GM18498 (cell line): Measurements from ENCODE around the gene BAG3.
"Not testable (repeated sequence)": the region's sequence is repeated elsewhere in the genome, so short reads cannot be mapped to it uniquely, and the experiment has no call there.

Source experiments
- ATAC-seq: cut with Tn5 transposase; IDR thresholded peaks from one replicate; pipeline ENCODE4 v1.9.1; 2021; ENCODE audit warnings: mild to moderate bottlenecking, moderate library complexity; ENCODE audit not compliant: unreplicated experiment

BAG3 gene

DNA sequence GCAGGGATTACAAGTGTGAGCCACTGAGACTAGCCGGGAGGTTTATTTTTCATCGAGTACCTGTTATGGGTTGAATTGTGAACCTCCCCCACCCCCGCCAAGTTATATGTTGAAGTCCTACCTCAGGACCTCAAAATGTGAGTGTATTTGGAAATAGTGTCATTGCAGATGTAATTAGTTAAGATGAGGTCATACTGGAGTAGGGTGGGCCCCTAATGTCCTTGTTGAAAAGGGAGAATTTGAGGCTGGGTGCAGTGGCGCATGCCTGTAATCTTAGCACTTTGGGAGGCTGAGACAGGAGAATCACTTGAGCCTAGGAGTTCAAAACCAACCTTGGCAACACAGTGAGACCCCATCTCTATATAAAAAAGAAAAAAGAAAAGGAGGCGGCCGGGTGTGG lies 10.8 kb upstream of the BAG3 start:
- ATAC-seq, result no peak

DNA sequence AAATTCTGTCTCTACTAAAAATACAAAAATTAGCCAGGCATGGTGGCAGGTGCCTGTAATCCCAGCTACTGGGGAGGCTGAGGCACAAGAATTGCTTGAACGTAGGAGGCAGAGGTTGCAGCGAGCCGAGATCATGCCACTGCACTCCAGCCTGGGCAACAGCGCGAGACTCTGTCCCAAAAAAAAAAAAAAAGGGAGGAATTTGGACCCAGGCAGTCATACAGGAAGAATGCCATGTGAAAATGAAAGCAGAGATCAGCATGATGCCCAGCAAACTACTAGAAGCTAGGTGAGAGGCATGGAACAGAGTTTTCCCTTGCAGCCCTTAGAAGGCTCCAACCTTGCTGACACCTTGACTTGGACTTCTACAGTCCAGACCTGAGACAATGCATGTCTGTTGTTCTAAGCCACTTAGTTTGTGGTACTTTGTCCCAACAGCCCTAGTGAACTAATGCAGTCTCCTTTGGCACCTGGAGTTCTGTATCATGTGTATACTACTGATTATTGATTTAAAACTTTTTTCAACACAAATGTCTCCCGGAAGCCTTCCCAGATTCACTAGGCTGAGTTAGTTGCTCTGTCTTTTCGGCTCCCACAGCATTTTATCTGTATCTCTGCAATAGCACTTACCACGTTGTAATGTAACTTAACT lies 10.2 kb upstream of the BAG3 start:
- ATAC-seq, result no peak

GRCh38 chr10:119642556-119643111 lies 8.5 kb upstream of the BAG3 start:
- ATAC-seq, result no peak

DNA sequence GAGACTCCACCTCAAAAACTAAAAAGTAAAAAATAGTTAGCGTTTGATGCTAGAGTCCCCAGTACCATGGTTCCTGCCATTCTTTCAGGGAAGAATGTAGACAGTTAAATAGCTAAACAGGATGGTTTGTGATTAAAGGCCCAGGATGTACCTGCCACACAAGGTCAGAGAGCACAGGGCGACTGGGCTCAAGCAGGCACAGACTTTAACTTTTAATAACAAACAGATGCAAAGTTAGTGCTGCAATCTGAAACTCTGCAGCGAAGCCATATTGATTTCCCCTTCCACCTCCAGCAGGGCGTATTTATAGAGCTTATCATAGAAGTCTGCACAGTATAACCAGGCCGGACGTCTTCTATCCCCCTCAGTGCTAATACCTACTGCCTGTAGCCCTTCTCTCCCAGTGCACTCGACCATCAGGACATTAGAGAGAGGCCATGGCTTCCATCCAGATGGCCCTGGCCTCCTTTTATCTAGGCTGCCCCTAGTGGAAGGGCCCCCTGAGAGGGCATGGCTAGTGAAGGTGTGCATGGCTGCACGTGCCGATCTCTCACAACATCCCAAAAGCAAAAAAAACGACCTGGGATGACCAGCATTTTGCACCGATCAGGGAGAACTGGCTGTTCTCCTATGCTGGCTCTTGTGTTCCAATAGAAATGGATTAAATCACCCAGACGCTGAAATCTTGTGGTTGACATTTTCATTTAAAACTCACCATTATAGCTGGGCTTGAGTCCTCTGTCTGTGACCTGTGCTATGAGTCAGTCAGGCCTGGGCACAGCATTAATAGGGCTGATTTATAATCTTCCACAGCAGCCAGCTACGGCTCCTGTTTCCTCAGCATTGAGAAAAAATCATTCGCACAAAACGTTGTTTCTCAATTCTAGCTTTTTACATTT lies 7.6 kb upstream of the BAG3 start:
- no peak for ATAC-seq

GRCh38 chr10:119644205-119644814 lies 6.9 kb upstream of the BAG3 start:
- no peak for ATAC-seq

DNA sequence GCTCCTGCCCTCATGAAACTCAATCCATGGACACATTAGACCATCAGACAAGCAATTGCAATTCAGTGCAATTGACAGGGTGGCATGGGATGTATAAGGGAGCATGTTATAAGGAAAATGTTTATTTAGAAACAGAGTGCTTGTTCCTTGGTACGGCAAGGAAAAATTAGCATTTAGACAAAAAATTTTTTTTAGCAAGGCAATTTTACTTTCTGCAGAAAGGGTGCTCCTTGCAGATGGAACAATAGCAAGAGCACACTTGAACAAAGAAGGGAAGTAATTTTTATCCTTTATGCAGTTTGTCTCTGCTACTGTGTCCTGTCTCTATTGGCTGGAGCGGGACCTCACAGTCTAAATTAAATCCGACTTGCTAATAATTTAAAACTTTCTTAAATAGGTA lies 6.2 kb upstream of the BAG3 start:
- ATAC-seq, result no peak

DNA sequence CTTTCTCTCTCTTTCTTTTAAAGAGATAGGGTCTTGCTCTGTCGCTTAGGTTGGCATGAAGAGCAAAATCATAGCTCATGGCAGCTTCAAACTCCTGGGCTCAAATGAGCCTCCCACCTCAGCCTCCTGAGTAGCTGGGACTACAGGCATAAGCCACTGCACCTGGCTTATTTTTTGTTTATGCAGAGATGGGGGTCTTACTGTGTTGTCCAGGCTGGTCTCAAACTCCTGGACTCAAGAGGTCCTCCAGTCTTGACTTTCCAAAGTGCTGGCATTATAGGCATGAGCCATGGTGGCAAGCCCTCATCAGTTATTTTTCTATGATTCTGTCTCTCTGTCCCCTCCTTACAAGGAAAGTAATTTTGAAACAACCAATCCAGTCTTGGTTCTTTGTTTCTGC lies 1.1 kb upstream of the BAG3 start:
- ATAC-seq, result no peak

DNA sequence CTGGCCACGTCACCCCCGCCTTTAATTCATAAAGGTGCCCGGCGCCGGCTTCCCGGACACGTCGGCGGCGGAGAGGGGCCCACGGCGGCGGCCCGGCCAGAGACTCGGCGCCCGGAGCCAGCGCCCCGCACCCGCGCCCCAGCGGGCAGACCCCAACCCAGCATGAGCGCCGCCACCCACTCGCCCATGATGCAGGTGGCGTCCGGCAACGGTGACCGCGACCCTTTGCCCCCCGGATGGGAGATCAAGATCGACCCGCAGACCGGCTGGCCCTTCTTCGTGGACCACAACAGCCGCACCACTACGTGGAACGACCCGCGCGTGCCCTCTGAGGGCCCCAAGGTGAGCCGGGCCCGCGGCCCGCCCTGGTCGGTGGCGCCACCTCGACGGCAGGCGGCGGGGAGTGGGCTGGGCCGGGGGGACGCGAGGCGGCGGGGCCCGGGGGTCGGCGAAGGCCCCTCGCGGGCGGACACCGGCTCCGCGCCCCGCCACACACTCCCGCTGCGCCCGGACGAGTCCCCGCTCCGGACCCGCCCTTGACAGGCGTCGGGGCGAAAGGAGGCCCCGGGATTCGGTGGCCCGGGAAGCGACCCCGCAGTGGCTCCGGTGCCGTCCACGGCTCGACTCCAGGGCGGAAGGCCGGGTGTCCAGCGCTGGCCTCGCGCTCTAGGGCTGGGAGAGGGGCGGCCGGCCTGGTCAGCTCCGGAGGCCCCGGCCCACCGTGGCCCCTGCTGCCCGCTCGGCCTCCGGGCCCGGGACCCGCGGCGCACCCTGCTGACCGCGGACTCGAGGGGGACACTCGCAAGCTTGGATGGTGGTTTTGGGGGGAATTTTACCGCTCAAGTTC lies 557 bp downstream of the BAG3 start:
- ATAC-seq, result peak; percentile 17

- ATAC-seq, result no peak
Observed at GRCh38 chr10:119652361-119652730, 1.2 kb downstream of the BAG3 start.

DNA sequence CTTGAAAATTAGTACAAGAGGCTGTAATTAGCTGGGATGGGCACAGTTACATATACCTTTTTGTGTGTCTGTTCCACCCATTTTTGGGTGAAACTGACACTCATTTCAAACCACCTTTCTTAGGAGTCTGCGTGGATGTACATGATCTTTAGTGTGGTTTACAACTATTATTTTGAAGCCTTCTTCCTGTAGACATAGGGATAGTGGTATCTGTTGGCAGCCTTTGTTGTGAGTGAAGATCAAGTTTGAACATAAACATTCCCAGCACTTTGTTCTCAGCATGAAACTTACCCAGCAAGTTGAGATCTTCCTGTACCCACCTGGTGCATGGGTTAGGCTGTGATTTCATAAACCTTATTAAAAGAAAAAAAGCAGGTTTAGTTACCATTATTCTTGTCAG lies 2.0 kb downstream of the BAG3 start:
- no peak for ATAC-seq

DNA sequence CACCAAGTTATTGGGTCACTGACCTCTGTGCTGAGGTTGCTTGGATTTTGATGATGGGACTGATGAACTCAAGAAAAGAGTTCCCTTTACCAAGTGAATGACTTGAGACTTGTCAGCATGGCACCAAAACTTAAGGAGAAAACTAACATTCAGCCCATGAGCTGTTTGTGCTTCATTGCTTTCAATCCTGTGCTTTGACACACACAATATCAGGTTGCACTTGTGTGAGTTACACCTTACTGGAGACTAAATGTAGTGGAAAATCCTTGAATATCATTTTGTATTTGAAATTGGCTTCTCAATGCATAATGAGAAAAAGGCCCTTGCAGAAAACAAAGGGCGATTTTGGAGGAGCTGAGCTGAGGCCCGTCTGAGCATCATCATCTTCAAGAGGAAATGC lies 2.7 kb downstream of the BAG3 start:
- ATAC-seq, result no peak

GRCh38 chr10:119654540-119654939 lies 3.4 kb downstream of the BAG3 start:
- no peak for ATAC-seq

- ATAC-seq, result no peak
Observed at GRCh38 chr10:119655566-119656001, 4.4 kb downstream of the BAG3 start.

DNA sequence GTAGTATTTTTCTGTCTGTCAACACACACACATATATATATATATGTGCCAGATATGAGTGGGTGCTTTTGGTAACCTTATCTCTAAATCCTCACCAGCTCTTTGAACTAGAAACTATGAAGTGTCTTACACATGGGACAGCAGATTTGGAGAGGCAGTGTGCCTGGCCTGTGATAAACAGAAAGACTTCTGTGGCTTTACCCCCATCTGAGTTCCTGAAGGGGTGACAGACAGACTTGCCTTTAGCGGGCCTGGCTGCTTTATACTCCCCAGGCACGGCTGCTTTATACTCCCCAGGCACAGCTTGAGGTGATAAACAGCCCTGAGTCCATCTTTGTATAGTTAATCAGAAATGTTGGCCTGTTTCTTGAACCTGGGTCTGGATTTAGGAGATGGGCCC lies 5.6 kb downstream of the BAG3 start:
- ATAC-seq, result no peak

GRCh38 chr10:119657725-119658124 lies 6.5 kb downstream of the BAG3 start:
- no peak for ATAC-seq

DNA sequence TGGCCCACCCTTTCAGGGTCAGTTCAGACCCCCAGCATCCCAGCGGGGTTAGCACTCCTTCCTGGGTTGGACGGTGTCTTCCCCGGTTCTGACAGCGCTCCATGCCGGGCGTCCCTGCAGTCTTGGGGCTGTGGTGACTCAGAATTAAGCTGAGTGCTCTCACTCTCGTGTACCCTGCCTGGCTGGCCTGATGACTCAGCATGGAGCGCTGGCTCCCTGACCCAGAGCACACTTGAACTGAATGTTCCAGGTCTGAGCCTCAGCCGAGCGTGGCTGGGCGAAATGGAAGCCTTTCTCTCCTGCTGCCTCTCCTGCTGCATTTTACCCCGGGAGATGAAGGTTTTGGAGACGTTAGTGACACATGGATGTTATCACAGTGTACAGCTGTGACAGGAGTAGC lies 7.1 kb downstream of the BAG3 start:
- ATAC-seq, result no peak

DNA sequence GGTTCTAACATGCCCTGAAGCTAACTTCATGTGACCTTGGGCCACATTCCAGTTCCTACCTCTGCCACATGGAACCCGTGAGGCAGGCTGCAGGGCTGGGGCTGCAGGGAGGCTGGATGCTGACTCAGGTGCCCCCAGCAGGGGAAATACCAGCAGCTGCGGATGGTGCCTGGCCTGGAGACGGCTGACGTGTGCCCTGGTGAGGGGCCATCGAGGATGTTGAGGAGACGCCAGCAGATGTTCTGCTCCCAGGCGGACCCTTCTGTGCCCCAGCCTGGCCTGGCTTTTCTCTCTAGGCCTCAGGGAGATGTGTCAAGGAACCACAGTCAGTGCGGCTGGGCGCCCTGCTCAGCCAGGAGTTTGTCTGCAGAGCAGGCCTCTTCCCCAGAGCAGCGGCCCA lies 8.8 kb downstream of the BAG3 start:
- no peak for ATAC-seq

- ATAC-seq, result not testable (repeated sequence)
Observed at GRCh38 chr10:119662076-119662605, 11.0 kb downstream of the BAG3 start.

- ATAC-seq, result no peak
Observed at GRCh38 chr10:119663866-119664698, 12.9 kb downstream of the BAG3 start.
